ENCODE measurements around the gene GRM1.

GRM1 gene

GRCh38 chr6:146481527-146481926 is 452.7 kb downstream of the GRM1 start:
- TF ChIP-seq REST (IDR thresholded peaks at IDR 0.05; ENCODE audit: insufficient replicate concordance, low read depth) (no peak), GABPA (IDR thresholded peaks at IDR 0.05; ENCODE audit: low read depth) (no peak), SPI1 (IDR thresholded peaks at IDR 0.05; ENCODE audit: borderline replicate concordance, low read depth) (no peak), POLR2AphosphoS5 (IDR thresholded peaks at IDR 0.05; ENCODE audit: low read depth) (no peak), CTCF (IDR thresholded peaks at IDR 0.05; ENCODE audit: insufficient read depth, low read length) (no peak)
- no peak for DNase-seq (ENCODE audit: low read depth in 1 of 2, low spot score in 1 of 2)
- no peak overlapping the region for H3K27ac ChIP-seq (replicated peaks)
- H3K27me3 ChIP-seq (ENCODE audit: insufficient read depth, poor library complexity, severe bottlenecking): no peaks in the 10 kb centered on the region
- no peak overlapping the region for H3K4me3 ChIP-seq (replicated peaks; ENCODE audit: insufficient read depth, low read length)

- Histone ChIP-seq H3K27me3 (ENCODE audit: insufficient read depth, poor library complexity, severe bottlenecking) (no peaks in the 10 kb centered on the region), H3K27ac (replicated peaks) (no peak overlapping the region), H3K4me3 (replicated peaks; ENCODE audit: insufficient read depth, low read length) (no peak overlapping the region)
- no peak for TF ChIP-seq POLR2AphosphoS5 (IDR thresholded peaks at IDR 0.05; ENCODE audit: low read depth)
- TF ChIP-seq CTCF (IDR thresholded peaks at IDR 0.05; ENCODE audit: insufficient read depth, low read length): no peak
- no peak for TF ChIP-seq SPI1 (IDR thresholded peaks at IDR 0.05; ENCODE audit: borderline replicate concordance, low read depth)
- TF ChIP-seq GABPA (IDR thresholded peaks at IDR 0.05; ENCODE audit: low read depth): no peak
- no peak for TF ChIP-seq REST (IDR thresholded peaks at IDR 0.05; ENCODE audit: insufficient replicate concordance, low read depth)
- DNase-seq (ENCODE audit: low read depth in 1 of 2, low spot score in 1 of 2): no peak
Observed at GRCh38 chr6:146484411-146484810, 455.5 kb downstream of the GRM1 start.

All from HL-60 (cell line).